Trophoblast cell (in vitro differentiated cells and primary cell): ENCODE data around the gene PAX7.

ENCODE experiments used
- DNase-seq, 2 donors: peaks; one replicate each; pipeline ENCODE4 v3.0.0-alpha.2; 2016
- H2AFZ ChIP-seq: 2 replicates; pipeline ENCODE4 v1.6.1; 2013; ENCODE audit warnings: low read length, moderate library complexity, mild to moderate bottlenecking; ENCODE audit not compliant: insufficient read depth, poor library complexity
- H2AK5ac ChIP-seq: 2 replicates; pipeline ENCODE4 v1.6.1; 2013; ENCODE audit warnings: mild to moderate bottlenecking, low read length
- H2BK120ac ChIP-seq: 2 replicates; pipeline ENCODE4 v1.6.1; 2013; ENCODE audit warnings: low read length, mild to moderate bottlenecking, moderate library complexity; ENCODE audit not compliant: insufficient read depth, poor library complexity
- H2BK12ac ChIP-seq: 2 replicates; pipeline ENCODE4 v1.6.1; 2013; ENCODE audit warnings: mild to moderate bottlenecking, low read length, moderate library complexity
- H2BK5ac ChIP-seq: 2 replicates; pipeline ENCODE4 v1.6.1; 2013; ENCODE audit warnings: low read length, low read depth, moderate library complexity, mild to moderate bottlenecking; ENCODE audit not compliant: poor library complexity
- H3K14ac ChIP-seq: 2 replicates; pipeline ENCODE4 v1.6.1; 2013; ENCODE audit warnings: mild to moderate bottlenecking, low read length
- H3K18ac ChIP-seq: 2 replicates; pipeline ENCODE4 v1.6.1; 2013; ENCODE audit warnings: mild to moderate bottlenecking, low read length
- H3K23ac ChIP-seq: 2 replicates; pipeline ENCODE4 v1.6.1; 2013; ENCODE audit warnings: low read length
- H3K27ac ChIP-seq: 2 replicates; pipeline ENCODE4 v1.5.1; 2013; ENCODE audit warnings: low read depth, mild to moderate bottlenecking, inconsistent platforms, low read length, moderate library complexity
- H3K27me3 ChIP-seq: 2 replicates; pipeline ENCODE4 v1.6.1; 2013; ENCODE audit warnings: inconsistent platforms, mild to moderate bottlenecking, low read length, moderate library complexity; ENCODE audit not compliant: insufficient read depth
- H3K36me3 ChIP-seq, 2 experiments: 1 replicate in 1 of 2; 2 replicates in 1 of 2; pipeline ENCODE4 v1.6.1; 2013; ENCODE audit warnings: low read length in 2 of 2, mild to moderate bottlenecking in 2 of 2, moderate library complexity in 1 of 2; ENCODE audit not compliant: insufficient read depth in 2 of 2, control insufficient read depth in 1 of 2
- H3K4ac ChIP-seq: 2 replicates; pipeline ENCODE4 v1.6.1; 2013; ENCODE audit warnings: low read depth, mild to moderate bottlenecking, low read length, moderate library complexity
- H3K4me1 ChIP-seq, 2 experiments: 1 replicate in 1 of 2; 2 replicates in 1 of 2; pipeline ENCODE4 v1.6.1; 2013; ENCODE audit warnings: low read length in 2 of 2, mild to moderate bottlenecking in 2 of 2, moderate library complexity in 1 of 2; ENCODE audit not compliant: insufficient read depth in 2 of 2, control insufficient read depth in 1 of 2
- H3K4me2 ChIP-seq: 2 replicates; pipeline ENCODE4 v1.6.1; 2013; ENCODE audit warnings: inconsistent platforms, mild to moderate bottlenecking, low read length, moderate library complexity
- H3K4me3 ChIP-seq: 2 replicates; pipeline ENCODE4 v1.5.1; 2013; ENCODE audit warnings: mild to moderate bottlenecking, low read depth, low read length, inconsistent platforms
- H3K79me1 ChIP-seq: one replicate; pipeline ENCODE4 v1.6.1; 2013; ENCODE audit warnings: low read length
- H3K79me2 ChIP-seq: 2 replicates; pipeline ENCODE4 v1.6.1; 2013; ENCODE audit warnings: low read length, mild to moderate bottlenecking; ENCODE audit not compliant: control insufficient read depth, insufficient read depth, poor library complexity
- H3K9ac ChIP-seq: 2 replicates; pipeline ENCODE4 v1.6.1; 2013; ENCODE audit warnings: mild to moderate bottlenecking, low read length
- H3K9me3 ChIP-seq: 2 replicates; pipeline ENCODE4 v1.6.1; 2013; ENCODE audit warnings: low read depth, mild to moderate bottlenecking, control low read depth, inconsistent platforms, low read length; ENCODE audit not compliant: insufficient read depth
- H4K12ac ChIP-seq: 2 replicates; pipeline ENCODE4 v1.6.1; 2013; ENCODE audit warnings: low read depth, mild to moderate bottlenecking, low read length, moderate library complexity
- H4K8ac ChIP-seq: 2 replicates; pipeline ENCODE4 v1.6.1; 2013; ENCODE audit warnings: low read depth, mild to moderate bottlenecking, low read length, moderate library complexity
- H4K91ac ChIP-seq: one replicate; pipeline ENCODE4 v1.6.1; 2013; ENCODE audit warnings: low read depth, mild to moderate bottlenecking, low read length, moderate library complexity
- WGBS: extraction: QIAGEN DNeasy Blood & Tissue Kit; methylation state at CpG from one replicate; pipeline ENCODE4 v1.1.7; 2013; ENCODE audit warnings: missing lambda C conversion rate; ENCODE audit not compliant: insufficient read length, insufficient coverage; ENCODE audit errors: extremely low coverage; 5-methylcytosine and 5-hydroxymethylcytosine counted together

PAX7 gene

DNA sequence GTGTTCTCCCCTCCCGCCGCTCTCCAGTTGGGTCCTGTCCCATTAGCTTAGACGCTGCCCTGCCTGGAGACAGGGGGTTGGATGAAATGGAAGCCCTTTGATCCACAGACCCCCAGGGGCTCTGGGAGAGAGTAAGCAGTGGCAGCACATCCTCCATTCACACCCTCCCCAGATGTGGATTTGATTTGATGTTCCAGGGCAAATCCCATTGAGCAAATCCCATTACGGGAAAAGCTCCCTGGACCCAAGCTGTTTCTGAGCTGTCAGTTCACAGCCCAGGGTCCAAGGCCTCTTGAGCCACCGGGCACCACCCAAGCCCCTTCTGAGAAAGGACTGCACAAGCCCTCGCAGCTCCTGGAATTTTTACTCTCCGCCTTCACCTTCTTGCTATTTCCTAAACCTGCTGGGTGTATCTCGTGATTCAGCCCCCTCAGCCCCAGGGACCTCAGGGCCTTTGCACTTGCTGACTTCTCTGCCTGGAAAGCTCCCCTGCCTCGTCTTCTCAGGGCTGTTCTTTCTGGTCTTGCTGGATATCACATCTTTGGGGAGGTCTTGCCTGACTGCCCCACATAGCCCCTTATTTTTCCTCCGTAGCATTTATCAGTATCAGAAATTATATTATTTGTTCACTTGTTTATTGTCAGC is 101.1 kb downstream of the PAX7 start:
- DNase-seq = no peak
- Histone ChIP-seq H2AK5ac (no peak overlapping the region), H3K36me3 (no peaks in the 10 kb centered on the region), H4K12ac (no peak overlapping the region), H3K27ac (no peak overlapping the region), H3K14ac (no peak overlapping the region), H3K9me3 (no peaks in the 10 kb centered on the region), H2BK120ac (no peak overlapping the region), H2BK12ac (no peak overlapping the region), H3K18ac (no peak overlapping the region), H3K4me1 (no peaks in the 10 kb centered on the region), H2AFZ (no peak overlapping the region), H4K8ac (no peak overlapping the region), H3K27me3 (no peaks in the 10 kb centered on the region), H3K9ac (no peak overlapping the region), H3K79me2 (no peaks in the 10 kb centered on the region), H3K4ac (no peak overlapping the region), H2BK5ac (no peak overlapping the region), H3K4me2 (no peak overlapping the region), H4K91ac (no peak overlapping the region), H3K4me3 (no peak overlapping the region), H3K23ac (no peak overlapping the region), H3K79me1 (no peaks in the 10 kb centered on the region)
- WGBS = no CpG with 5 or more reads among the region's 10 CpGs

DNA sequence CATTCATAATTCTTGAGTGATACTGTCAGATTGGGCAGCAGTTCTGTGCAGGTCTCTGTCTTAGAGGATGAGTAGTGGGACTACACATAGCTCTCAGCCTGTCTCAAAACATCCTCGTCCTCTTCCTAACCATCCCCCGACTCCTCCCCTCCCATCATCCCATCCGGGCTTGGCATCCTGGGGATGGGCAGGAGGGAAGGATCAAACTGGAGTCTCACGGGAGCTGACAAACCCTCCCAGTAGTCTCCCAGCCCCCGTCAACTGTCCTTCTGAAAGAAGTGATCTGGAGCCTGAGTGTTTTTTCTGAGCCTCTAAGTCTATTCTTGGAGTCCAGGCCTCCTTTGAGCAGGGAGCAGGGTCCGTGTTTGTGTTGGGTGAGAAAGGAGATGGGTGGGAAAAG is 102.0 kb downstream of the PAX7 start:
- H2BK120ac ChIP-seq = no peak overlapping the region
- H3K4me1 ChIP-seq = no peaks in the 10 kb centered on the region
- H3K9me3 ChIP-seq = no peaks in the 10 kb centered on the region
- no CpG with 5 or more reads among the region's 6 CpGs for WGBS
- no peak overlapping the region for H3K18ac ChIP-seq
- no peaks in the 10 kb centered on the region for H3K27me3 ChIP-seq
- H3K14ac ChIP-seq = no peak overlapping the region
- no peak overlapping the region for H3K27ac ChIP-seq
- no peak overlapping the region for H3K9ac ChIP-seq
- H3K4me2 ChIP-seq = no peak overlapping the region
- no peak overlapping the region for H2AK5ac ChIP-seq
- no peak overlapping the region for H2AFZ ChIP-seq
- H3K79me2 ChIP-seq = no peaks in the 10 kb centered on the region
- H3K4me3 ChIP-seq = no peak overlapping the region
- no peak for DNase-seq
- H4K8ac ChIP-seq = no peak overlapping the region
- H3K79me1 ChIP-seq = no peaks in the 10 kb centered on the region
- H3K23ac ChIP-seq = no peak overlapping the region
- H4K12ac ChIP-seq = no peak overlapping the region
- H4K91ac ChIP-seq = no peak overlapping the region
- H3K4ac ChIP-seq = no peak overlapping the region
- H2BK12ac ChIP-seq = no peak overlapping the region
- H2BK5ac ChIP-seq = no peak overlapping the region
- H3K36me3 ChIP-seq = no peaks in the 10 kb centered on the region

DNA sequence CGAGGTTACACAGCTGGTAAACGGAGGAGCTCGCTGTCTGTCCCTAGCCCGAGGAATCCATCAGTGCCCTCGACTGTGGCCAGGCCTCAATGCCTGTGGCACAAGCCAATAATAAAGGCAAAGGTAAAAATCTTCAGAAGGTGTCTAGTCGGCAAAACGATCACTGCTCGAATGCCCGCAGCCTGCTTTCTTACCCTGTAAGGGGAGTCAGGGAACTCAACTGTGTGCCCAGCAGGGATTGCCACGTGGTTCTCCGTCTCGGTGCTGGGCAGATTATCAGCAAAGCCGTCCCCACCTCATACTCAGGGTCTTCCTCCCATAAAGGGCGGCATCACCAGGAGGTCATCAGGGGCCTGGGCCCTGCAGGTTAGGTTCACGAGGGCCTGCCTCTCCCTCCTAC is 103.4 kb downstream of the PAX7 start:
- Histone ChIP-seq H3K27me3 (no peaks in the 10 kb centered on the region), H4K12ac (no peak overlapping the region), H3K9ac (no peak overlapping the region), H2AK5ac (no peak overlapping the region), H3K79me1 (no peaks in the 10 kb centered on the region), H3K4me2 (no peak overlapping the region), H3K27ac (no peak overlapping the region), H3K23ac (no peak overlapping the region), H4K91ac (no peak overlapping the region), H2BK5ac (no peak overlapping the region), H2BK120ac (no peak overlapping the region), H3K9me3 (no peaks in the 10 kb centered on the region), H2AFZ (no peak overlapping the region), H3K14ac (no peak overlapping the region), H3K79me2 (no peaks in the 10 kb centered on the region), H4K8ac (no peak overlapping the region), H2BK12ac (no peak overlapping the region), H3K4me1 (no peaks in the 10 kb centered on the region), H3K36me3 (no peaks in the 10 kb centered on the region), H3K4ac (no peak overlapping the region), H3K4me3 (no peak overlapping the region), H3K18ac (no peak overlapping the region)
- WGBS = no CpG with 5 or more reads among the region's 15 CpGs
- DNase-seq = no peak

DNA sequence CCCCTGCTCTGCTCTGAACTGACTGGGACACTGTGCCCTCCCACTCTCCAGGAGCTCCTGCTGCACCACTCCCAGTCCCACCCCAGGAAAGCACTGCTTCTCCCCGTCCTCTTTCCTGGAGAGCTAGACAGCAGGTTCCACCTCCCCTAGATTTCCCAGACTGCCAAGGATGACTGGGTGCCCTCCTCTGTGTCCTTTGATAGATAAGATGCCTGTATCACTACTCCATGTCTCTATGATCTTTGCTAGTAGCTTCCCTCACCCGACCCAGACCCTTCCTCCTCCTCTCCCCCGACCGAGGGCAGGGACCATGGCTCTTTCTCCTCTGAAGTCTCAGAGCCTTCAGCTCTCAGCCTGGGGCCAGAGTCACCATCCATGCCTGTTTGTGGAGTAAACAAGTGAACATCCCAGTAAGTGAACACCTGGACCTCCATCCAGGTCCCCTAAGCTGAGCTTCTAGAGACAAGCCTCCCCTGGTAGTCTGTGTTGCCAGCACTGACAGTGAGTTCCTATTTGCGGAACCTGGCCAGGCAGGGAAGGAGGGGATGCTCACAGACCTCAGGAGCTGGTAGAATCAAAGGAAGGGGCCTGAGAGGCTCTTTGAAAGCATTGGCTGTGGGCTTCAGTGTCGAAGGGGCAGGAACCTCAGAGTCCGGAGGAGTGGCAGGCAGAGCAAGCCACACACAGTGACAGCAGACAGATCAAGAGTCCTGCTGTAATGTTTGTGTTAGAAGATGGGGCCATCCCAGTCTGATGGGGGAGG is 104.0 kb downstream of the PAX7 start:
- Histone ChIP-seq H2AK5ac (no peak overlapping the region), H3K4me3 (no peak overlapping the region), H3K14ac (no peak overlapping the region), H3K4me1 (no peaks in the 10 kb centered on the region), H3K9ac (no peak overlapping the region), H3K4me2 (no peak overlapping the region), H3K18ac (no peak overlapping the region), H3K79me2 (no peaks in the 10 kb centered on the region), H2BK5ac (no peak overlapping the region), H3K79me1 (no peaks in the 10 kb centered on the region), H4K12ac (no peak overlapping the region), H3K4ac (no peak overlapping the region), H3K27ac (no peak overlapping the region), H4K91ac (no peak overlapping the region), H3K36me3 (no peaks in the 10 kb centered on the region), H2BK120ac (no peak overlapping the region), H4K8ac (no peak overlapping the region), H3K23ac (no peak overlapping the region), H3K9me3 (no peaks in the 10 kb centered on the region), H3K27me3 (no peaks in the 10 kb centered on the region), H2BK12ac (no peak overlapping the region), H2AFZ (no peak overlapping the region)
- no peak for DNase-seq
- WGBS = no CpG with 5 or more reads among the region's 7 CpGs
